ENCODE results near the gene TIMM50. TPM values are rescaled to one million over a fixed set of nuclear protein-coding genes. Genes with fewer than 3 reads are reported as not detected.

The TIMM50 gene
- polyA plus RNA-seq, 4 donors = 48.5 to 94.1 (median 74.2) TPM

GRCh38 chr19:39498798-39499642, 18.4 kb downstream of the TIMM50 start, which contains the start of gene DLL3:
Gene DLL3 (plus strand): TSS chr19:39498947. CDS start chr19:39498975, 28 bp downstream.
- no peak for DNase-seq (ENCODE audit: low read depth in 4 of 4, low spot score in 3 of 4)

DNA sequence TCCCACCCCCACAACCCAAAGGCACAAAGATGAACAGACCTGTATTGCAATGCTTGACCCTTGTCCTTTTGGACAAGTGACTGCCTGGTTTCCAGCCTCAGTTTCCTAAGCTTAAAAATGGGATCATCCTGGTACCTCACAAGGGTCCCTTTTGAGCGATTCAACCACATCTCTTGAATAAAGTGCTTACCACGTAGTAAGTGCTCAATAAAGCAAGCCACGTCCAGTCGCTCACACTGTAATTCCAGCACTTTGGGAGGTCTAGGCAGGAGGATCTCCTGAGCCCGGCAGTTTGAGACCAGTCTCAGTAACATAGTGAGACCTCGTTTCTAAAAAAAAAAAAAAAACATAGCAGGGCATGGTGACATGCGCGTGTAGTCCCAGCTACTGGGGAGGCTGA, 19.3 kb downstream of the TIMM50 start:
- no peak for DNase-seq (ENCODE audit: low read depth in 4 of 4, low spot score in 3 of 4)

- DNase-seq (ENCODE audit: low read depth in 4 of 4, low spot score in 3 of 4) = no peak
These were observed 19.9 kb downstream of the TIMM50 start for GRCh38 chr19:39500543-39500942.

- DNase-seq (ENCODE audit: low read depth in 4 of 4, low spot score in 3 of 4) = no peak
These were observed 20.7 kb downstream of the TIMM50 start for GRCh38 chr19:39501340-39501739.

DNA sequence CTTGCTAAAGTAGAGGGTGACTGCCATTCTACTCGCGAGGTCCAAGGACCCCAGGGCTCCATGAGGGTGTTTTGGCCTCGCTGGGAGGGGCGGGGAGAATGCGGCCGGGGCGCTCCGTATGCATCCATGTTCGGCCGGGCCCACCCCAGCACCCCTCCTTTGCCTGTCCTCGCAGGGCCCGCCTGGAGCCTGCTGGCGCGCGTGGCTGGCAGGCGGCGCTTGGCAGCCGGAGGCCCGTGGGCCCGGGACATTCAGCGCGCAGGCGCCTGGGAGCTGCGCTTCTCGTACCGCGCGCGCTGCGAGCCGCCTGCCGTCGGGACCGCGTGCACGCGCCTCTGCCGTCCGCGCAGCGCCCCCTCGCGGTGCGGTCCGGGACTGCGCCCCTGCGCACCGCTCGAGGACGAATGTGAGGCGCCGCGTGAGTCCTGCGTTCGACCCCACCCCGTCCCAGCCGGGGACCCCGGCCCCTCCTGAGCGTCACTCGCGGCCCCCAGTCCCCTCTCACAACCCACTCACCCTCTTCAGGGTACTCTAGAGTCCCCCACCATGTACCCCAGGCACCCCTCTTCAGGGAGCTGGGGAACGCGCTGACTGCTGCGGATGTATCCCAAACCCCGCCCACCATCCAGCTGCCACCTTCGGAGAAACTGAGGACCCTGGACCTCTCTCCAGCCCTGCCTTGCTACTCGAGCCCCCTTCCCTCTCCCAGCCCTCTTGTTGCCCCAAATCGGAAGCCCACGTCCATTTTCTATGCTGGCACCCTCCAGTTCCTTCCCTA, 22.2 kb downstream of the TIMM50 start:
- DNase-seq (ENCODE audit: low read depth in 4 of 4, low spot score in 3 of 4) = no peak

- no peak for DNase-seq (ENCODE audit: low read depth in 4 of 4, low spot score in 3 of 4)
These were observed 25.9 kb downstream of the TIMM50 start for GRCh38 chr19:39506598-39506943.

- DNase-seq (ENCODE audit: low read depth in 4 of 4, low spot score in 3 of 4) = no peak
These were observed 26.5 kb downstream of the TIMM50 start for GRCh38 chr19:39506944-39507714.

- no peak for DNase-seq (ENCODE audit: low read depth in 4 of 4, low spot score in 3 of 4)
These were observed 27.2 kb downstream of the TIMM50 start for GRCh38 chr19:39507715-39508364.

- DNase-seq (ENCODE audit: low read depth in 4 of 4, low spot score in 3 of 4) = no peak
These were observed 28.0 kb downstream of the TIMM50 start for GRCh38 chr19:39508629-39509028.

GRCh38 chr19:39509233-39509632, 28.6 kb downstream of the TIMM50 start:
- DNase-seq (ENCODE audit: low read depth in 4 of 4, low spot score in 3 of 4) = no peak

DNA sequence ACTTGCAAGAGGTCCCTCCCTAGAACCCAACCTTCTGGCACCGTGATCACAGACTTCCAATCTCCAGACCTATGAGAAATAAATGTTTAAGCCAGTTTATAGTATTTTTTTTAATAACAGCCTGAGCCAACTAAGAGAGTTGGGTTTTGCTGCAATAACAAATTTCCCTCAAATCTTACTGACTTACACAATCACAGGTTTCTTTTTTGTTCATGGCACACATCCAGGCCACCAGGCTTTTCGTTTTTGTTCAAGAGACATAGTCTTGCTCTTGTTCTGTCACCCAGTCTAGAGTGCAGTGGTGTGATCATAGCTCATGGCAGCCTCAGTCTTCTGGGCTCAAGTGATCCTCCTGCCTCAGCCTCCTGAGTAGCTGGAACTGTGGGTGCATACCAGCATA, 32.4 kb downstream of the TIMM50 start:
- no peak for DNase-seq (ENCODE audit: low read depth in 4 of 4, low spot score in 3 of 4)

DNA sequence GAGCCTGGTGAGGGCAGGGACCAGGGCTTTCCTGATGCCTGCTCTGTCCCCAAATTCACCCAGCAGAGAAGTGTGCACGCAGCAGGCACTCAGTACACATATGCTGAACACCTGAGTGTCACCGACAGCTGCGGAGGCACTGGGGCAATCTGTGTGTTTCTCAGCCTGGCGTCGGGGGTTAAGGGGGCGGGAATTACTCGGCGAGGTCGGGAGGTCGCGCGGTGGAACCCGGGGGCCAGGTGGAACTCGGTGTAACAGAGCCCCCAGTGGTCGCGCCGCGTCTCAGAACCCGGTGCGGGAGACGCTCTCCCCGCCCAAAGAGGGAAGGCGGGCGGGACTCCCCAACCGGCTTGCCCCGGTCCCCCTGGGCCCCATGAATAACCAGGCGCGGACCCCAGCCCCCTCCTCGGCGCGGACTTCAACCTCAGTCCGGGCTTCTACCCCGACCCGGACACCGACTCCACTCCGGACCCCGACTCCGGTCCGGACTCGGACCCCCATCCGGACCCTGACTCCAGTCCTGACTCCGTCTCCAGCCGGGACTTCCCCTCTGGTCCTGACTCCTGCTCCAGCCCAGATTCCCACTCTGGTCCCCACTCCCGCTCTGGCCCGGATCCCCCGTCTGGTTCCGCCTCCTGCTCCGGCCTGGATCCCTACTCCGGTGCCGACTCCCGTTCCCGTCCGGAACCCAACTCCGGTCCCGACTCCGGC, 34.4 kb downstream of the TIMM50 start, which contains the start of gene SELENOV:
Gene SELENOV, plus strand, starts transcription at position 300 of the 711 bp plus-strand sequence. Its CDS starts 74 bp downstream, at position 374.
- DNase-seq (ENCODE audit: low read depth in 4 of 4, low spot score in 3 of 4) = no peak

DNA sequence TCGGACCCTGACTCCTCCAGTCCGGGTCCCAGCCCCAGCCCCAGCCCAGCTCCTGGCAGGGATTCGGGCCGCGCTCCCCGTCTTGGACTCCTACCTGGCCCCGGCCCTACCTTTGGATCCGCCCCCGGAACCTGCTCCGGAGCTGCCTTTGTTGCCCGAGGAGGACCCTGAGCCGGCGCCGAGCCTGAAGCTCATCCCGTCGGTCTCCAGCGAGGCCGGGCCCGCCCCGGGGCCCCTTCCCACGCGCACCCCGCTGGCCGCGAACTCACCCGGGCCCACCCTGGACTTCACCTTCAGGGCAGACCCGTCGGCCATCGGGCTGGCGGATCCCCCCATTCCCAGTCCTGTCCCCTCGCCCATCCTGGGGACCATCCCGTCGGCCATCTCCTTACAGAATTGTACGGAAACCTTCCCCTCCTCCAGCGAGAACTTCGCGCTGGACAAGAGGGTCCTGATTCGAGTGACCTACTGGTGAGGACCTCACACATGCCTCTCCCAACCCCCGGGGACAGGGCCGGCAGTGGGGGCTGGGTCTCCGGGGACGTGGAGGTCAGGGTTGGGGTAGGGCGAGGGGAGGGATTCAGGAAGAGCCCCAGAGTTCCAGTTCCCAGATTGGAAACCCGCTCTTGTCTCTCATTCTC, 35.0 kb downstream of the TIMM50 start:
- no peak for DNase-seq (ENCODE audit: low read depth in 4 of 4, low spot score in 3 of 4)

- DNase-seq (ENCODE audit: low read depth in 4 of 4, low spot score in 3 of 4) = no peak
These were observed 35.6 kb downstream of the TIMM50 start for GRCh38 chr19:39516270-39516669.

GRCh38 chr19:39517432-39517831, 36.8 kb downstream of the TIMM50 start:
- DNase-seq (ENCODE audit: low read depth in 4 of 4, low spot score in 3 of 4) = no peak

GRCh38 chr19:39518458-39518857, 37.8 kb downstream of the TIMM50 start:
- no peak for DNase-seq (ENCODE audit: low read depth in 4 of 4, low spot score in 3 of 4)

DNA sequence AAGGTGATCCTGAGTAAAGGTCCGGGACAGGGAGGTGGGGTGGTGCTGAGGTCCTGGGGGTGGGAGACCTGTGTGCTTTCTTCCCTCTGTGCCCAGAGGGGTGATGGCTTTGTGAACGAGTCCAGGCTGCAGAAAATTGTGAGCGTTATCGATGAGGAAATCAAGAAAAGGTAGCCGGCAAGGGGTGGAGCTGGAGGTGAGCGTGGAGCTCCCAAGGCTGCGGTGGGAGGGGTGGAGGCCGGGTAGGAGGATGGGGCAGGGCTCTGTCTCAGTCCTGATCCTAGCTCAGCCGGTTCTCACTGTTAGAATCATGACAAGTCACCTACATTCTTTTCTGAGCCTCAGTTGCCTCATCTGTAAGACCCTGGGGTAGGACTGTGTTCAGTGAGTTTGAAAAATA, 38.3 kb downstream of the TIMM50 start:
- no peak for DNase-seq (ENCODE audit: low read depth in 4 of 4, low spot score in 3 of 4)

GRCh38 chr19:39520541-39521484, 40.2 kb downstream of the TIMM50 start:
- DNase-seq (ENCODE audit: low read depth in 4 of 4, low spot score in 3 of 4) = no peak
